Activated naive CD4-positive, alpha-beta T cell treated with anti-CD3 and anti-CD28 coated beads, Interleukin-2, amount 50 U/mL, for 72 hours (primary cell): ENCODE results near the gene COL8A2. TPM values are rescaled to one million over a fixed set of nuclear protein-coding genes. Genes with fewer than 3 reads are reported as not detected.
A peak's percentile ranks its signal among the peaks of the same experiment; 100 is the strongest.

Source experiments
- ATAC-seq, 2 donors: fragments of 150-1000 bp; cut with Tn5 transposase; 2 replicates each; pipeline ENCODE4 v1.10.0; 2021; ENCODE audit warnings: mild to moderate bottlenecking in 2 of 2, moderate library complexity in 2 of 2
- DNase-seq, 2 donors: peaks; one replicate each; pipeline ENCODE4 v3.0.0; 2021 to 2022; ENCODE audit warnings: low spot score in 2 of 2
- H3K27ac Mint-ChIP-seq, 2 donors: one replicate each; pipeline ENCODE4 v1.8.0; 2022; ENCODE audit warnings: mild to moderate bottlenecking in 2 of 2, mixed read lengths in 2 of 2
- H3K36me3 Mint-ChIP-seq, 2 donors: one replicate each; pipeline ENCODE4 v1.8.0; 2022; ENCODE audit warnings: mixed read lengths in 2 of 2
- H3K9me3 Mint-ChIP-seq, 2 donors: one replicate each; pipeline ENCODE4 v1.8.0; 2022; ENCODE audit warnings: mixed read lengths in 2 of 2
- total RNA-seq, 2 donors: library from RNA; stranded (reverse); gene quantifications; one replicate each; pipeline ENCODE4 v1.2.3, GENCODE V29; 2022

Gene COL8A2
- total RNA-seq = under 1 TPM; 0.11 to 0.23 TPM

DNA sequence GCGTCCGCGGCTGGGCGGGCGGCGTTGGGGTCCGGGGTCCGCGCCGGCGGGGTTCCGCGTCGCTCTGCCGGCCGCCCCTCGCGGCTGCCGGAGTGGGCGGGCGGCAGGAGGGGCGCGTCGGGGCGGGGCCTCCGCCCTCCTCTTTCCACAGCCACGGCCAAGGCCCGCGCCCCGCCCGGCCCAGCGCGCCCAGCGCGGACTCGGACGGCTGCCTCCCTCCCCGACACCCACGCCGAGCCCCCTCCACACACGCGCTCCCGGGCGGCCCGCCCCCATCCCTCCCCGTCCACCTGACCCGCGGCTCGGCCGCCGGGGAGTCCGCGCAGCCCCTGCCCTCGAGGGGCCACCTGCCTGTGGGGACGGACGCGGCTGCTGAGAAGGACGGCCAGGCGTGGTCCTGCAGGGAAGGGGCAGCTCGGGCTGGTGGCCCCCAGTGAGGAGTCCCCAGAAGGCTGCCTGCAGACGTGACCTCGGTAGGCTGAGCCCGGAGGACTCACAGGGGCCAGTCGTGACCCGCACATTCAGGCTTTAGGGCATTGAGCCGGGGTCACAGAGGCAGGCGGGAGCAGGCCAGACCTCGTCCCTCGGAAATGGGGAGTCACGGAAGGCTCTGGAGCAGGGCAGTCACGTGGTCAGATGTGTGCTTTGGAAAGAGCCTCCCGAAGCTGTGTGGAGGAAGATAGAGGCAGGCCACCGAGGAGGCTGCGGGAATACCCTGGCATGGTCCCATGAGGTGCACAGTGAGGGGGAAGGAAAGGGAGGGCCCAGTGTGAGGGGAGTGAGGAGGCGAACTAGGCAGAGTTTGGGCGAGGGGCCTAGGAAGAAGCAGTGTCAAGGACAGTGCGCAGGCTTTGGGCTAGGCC lies at the start of gene COL8A2:
TSS of gene COL8A2 (minus strand) at position 94 of the 863 bp plus-strand sequence. CDS start 24,980 bp downstream, outside the sequence.
- ATAC-seq (peak in 1 of 2 donors; percentile 45), DNase-seq (no peak)
- Mint-ChIP-seq H3K36me3 (no peaks in the 10 kb centered on the region), H3K27ac (no peak within 1 kb of the TSS), H3K9me3 (no peaks in the 10 kb centered on the region)

DNA sequence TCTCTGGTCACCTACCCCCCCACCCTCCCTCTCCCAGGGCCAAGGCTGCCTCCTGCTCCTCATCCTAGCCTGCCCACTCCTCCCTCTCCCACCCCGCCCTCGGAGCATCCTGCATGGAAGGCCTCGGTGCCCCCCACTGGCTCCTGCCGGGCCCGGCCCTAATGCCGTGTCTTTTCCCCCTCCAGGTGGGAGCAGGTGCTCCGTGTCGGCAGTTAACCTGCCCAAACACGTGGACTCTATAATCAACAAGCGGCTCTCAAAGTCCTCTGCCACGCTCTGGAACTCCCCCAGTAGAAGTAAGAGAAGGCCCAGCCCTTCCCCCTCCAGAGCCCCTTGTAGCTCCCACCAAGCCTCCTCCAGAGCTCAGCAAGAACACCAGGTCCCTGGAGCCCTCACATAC lies 49.7 kb upstream of the COL8A2 start:
- no peaks in the 10 kb centered on the region for H3K9me3 Mint-ChIP-seq
- H3K27ac Mint-ChIP-seq = peak overlapping the region in 1 of 2 donors; percentile 84
- DNase-seq = no peak
- H3K36me3 Mint-ChIP-seq = peaks cover 4 to 12% of the 10 kb centered on the region in 2 donors
- no peak for ATAC-seq

DNA sequence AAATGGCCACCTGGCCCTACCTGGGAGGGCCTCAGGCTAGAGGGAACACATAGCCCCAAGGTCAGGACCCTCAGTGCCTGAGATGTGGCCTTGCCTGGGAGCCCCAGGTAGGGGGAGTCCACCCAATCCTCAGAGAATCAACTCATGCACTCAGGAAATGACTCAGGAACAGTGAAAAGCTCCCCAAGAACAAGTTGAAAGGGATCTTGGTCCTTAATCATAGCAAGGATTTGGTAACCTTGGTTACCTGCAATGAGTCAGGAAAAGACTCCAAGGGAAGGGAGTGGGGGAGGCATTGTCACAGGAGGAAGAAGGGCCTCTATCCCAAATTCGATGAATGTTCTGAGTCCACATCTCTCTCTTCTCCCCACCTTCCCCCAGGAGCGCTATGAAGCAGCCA lies 48.0 kb upstream of the COL8A2 start:
- ATAC-seq = peak; percentile 60 to 84
- DNase-seq = no peak
- H3K36me3 Mint-ChIP-seq = peaks cover 4 to 12% of the 10 kb centered on the region in 2 donors

DNA sequence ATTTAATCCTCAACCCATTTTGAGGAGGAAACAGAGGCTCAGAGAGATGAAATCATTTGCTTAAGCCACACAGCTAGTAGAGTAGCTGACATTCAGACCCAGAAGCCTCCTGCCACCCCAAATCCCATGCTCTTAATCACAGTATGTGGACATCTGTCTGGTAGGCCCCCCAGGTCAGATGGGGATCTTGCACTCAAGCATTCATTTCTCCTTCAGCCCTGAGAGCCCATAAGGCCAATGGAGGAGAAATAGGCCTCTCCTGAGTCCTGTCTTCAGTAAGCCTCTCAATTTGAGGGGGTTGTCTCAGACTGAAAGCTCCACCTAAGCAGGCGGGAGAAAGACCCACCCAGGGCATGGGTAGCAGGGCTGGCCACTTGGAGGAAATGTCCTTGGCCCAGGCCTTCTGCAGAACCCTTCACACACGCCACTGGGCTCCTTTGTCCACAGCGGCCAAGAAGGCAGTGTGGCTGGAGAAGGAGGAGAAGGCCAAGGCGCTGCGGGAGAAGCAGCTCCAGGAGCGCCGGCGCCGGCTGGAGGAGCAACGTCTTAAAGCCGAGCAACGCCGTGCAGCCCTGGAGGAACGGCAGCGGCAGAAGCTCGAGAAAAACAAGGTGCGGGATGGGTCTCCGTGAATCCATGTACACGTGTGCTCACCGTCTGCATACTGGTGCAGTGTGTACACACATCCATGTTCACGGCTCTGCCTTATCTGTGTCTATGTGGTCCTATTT lies 47.2 kb upstream of the COL8A2 start:
- H3K36me3 Mint-ChIP-seq = peaks cover 4 to 12% of the 10 kb centered on the region in 2 donors
- peak overlapping the region; percentile 66 to 85 for H3K27ac Mint-ChIP-seq

More for the DNA sequence above, 48.0 kb upstream of the COL8A2 start:
- Mint-ChIP-seq H3K9me3 (no peaks in the 10 kb centered on the region), H3K27ac (peak overlapping the region; percentile 66 to 85)

DNA sequence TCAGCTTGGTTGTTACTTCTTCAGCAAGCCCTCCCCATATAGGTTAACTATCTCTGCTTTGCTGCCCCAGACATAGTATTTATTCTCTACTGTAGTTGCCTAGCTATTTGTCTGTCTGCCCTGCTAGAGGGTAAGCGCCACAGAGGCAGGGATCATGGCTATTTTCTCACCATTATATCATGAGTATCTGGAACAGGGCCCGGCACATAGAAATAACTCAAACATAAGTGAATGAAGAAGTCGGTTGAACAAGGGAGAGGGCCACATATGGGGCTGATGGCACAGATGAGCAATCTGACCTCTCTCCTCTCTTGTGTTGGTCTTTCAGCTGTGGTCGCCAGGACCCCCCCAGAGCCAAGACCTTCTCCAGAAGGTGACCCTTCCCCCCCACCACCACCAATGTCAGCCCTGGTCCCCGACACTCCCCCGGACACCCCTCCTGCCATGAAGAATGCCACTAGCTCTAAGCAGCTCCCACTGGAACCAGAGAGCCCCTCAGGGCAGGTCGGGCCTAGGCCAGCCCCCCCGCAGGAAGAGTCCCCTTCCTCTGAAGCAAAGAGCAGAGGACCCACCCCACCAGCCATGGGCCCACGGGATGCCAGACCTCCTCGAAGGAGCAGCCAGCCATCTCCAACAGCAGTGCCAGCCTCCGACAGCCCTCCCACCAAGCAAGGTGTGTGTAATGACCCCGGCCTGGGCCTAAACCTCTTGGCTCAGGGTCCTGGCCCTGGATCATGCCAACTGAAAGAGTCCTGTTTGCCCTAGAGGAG lies 45.8 kb upstream of the COL8A2 start:
- Mint-ChIP-seq H3K27ac (peak overlapping the region; percentile 26 to 66), H3K36me3 (peaks cover 4 to 20% of the 10 kb centered on the region in 2 donors), H3K9me3 (no peaks in the 10 kb centered on the region)
- DNase-seq (no peak), ATAC-seq (no peak)

More for the DNA sequence above, 47.2 kb upstream of the COL8A2 start:
- no peaks in the 10 kb centered on the region for H3K9me3 Mint-ChIP-seq
- DNase-seq = no peak
- no peak for ATAC-seq

DNA sequence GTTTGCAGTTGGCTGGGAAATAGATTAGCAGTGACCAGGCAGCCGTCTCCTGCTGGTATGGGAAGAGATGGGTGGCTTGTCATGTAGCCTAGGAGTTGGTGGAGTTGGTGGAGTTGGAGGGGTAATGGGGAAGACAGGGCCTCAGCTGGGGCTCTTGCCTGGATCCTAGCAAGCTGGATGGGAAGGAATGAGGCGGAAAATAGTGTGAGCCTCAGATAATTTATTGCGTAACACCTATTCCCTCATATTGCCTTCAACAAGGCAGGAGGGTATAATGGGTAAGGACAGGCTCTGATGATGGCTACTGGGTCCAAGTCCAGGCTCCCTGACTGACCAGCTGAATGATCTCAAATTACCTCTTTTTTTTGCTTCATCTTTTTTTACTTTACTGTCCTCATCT lies 43.5 kb upstream of the COL8A2 start:
- Mint-ChIP-seq H3K27ac (peak overlapping the region; percentile 39 to 93), H3K36me3 (peaks cover 4 to 13% of the 10 kb centered on the region in 2 donors), H3K9me3 (no peaks in the 10 kb centered on the region)
- no peak for DNase-seq
- ATAC-seq = no peak

DNA sequence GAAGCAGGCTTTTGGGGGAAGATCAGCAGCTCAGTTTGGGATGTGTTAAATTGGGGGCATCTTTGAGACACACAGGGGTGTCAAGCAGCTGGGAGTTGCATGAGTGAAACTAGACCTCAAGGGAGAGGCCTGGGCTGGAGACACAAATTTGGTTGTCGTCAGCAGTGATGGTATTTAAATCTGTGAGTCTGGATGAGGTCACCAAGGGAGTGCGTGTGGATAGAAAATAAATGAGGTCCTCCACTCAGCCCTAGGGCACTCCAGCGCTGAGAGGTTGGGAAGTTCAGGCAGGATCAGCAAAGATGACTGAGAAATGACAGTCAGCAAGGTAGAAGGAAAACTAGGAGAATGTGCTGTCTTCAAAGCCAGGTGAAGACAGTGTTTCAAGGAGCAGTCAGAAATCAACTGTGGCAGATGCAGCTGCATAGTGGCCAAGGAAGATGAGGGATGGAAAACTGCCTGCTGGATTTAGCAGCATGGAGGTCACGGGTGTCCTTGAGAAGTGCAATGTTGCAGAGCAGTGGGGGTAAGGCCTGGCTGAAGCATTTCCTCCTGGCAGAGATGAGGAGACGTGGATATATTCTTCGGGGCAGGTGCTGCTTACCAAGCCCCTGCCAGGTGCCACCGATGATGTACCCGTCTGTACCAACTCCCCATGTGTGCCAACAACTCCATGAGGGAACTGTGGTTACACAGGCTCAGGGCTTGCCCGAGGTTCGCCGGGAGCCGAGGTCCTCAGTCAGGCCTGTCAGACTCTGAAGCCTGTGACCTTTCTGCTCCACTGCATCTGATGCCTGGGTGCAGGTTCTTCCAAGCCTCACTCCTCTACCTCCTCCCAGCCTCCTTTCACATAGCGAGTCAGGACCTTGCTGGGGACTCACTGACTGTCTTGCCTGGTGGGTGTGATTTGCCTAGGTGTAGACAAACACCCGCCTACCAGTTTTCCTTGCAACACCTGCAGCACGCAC lies 42.2 kb upstream of the COL8A2 start:
- peaks cover under 1 to 14% of the 10 kb centered on the region in 2 donors for H3K36me3 Mint-ChIP-seq
- H3K27ac Mint-ChIP-seq = peak overlapping the region; percentile 73 to 82
- DNase-seq (no peak), ATAC-seq (peak in 1 of 2 donors; percentile 20)
- H3K9me3 Mint-ChIP-seq = no peaks in the 10 kb centered on the region

DNA sequence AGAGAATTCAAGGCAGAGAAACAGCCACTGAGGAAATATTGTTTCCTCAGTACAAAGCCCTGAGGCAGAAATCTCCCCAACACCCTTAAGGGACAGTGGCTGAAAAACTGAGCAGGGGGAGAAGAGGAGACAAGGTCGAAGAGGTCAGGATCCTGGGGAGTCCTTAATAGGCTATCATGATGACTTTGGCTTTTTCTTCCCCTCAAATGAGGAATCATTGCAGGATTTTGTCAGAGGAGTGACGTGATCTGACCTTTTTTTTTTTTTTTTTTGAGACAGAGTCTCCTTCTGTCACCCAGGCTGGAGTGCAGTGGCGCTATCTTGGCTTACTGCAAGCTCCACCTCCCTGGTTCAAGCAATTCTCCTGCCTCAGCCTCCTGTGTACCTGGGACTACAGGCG lies 41.1 kb upstream of the COL8A2 start:
- Mint-ChIP-seq H3K36me3 (peaks cover 10 to 25% of the 10 kb centered on the region in 2 donors), H3K9me3 (no peaks in the 10 kb centered on the region), H3K27ac (peak overlapping the region; percentile 73 to 82)

DNA sequence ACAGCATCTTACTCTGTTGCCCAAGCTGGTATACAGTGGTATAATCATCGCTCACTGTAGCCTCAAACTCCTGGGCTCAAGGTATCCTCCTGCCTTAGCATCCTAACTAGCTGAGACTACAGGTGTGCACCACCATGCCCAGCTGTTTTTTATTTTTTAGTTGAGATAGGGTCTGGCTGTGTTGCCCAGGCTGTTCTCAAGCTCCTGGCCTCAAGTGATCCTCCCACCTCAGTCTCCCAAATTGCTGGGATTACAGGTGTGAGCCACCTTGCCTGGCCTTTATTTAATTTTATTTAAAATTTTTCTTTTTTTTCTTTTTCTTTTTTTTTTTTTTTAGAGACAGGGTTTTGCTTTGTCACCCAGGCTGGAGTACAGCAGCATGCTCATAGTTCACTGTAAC lies 40.1 kb upstream of the COL8A2 start:
- peak overlapping the region in 1 of 2 donors; percentile 55 for H3K27ac Mint-ChIP-seq
- ATAC-seq = no peak
- H3K9me3 Mint-ChIP-seq = no peaks in the 10 kb centered on the region
- no peak for DNase-seq
- H3K36me3 Mint-ChIP-seq = peaks cover 10 to 28% of the 10 kb centered on the region in 2 donors

More for the DNA sequence above, 41.1 kb upstream of the COL8A2 start:
- DNase-seq (no peak), ATAC-seq (no peak)

DNA sequence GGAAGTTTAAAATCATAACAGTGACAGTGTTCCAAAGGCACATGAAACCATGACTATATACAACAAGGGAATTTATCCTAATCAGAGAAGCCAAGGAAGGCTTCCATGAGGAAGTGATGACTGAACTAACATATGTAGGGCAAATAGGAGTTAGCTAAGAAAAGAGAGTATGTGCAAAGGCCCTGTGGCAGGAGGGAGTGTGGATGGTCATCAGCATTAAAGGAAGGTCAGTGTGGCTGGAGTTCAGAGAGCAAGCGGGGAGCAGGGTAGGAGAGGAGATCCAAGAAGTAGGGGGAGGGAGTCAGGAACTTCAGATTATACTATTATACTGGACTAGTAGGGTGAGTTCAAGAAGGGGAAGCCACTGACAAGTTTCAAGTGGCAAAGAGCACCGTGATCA lies 39.3 kb upstream of the COL8A2 start:
- H3K36me3 Mint-ChIP-seq = peaks cover 10 to 28% of the 10 kb centered on the region in 2 donors
- DNase-seq (no peak), ATAC-seq (no peak)
- peak overlapping the region; percentile 55 to 70 for H3K27ac Mint-ChIP-seq
- no peaks in the 10 kb centered on the region for H3K9me3 Mint-ChIP-seq

DNA sequence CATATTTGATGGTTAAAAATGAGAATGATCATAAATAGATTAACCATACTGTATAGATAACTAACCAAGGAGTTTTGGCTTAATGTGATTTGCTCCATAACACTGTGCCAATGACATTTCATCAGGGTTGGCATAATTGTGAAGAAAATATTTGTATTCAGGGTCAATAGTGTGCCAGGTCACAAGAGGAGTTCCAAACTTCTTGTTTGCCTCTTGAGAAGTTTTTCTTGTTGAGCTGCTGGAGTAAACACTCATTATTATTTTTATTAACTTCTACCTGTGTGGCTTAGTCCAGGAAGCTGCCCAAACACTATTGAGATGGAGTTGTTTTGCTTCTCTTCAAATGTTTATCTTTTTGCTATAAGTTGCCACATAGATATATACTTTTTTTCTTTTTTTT lies 38.4 kb upstream of the COL8A2 start:
- Mint-ChIP-seq H3K9me3 (no peaks in the 10 kb centered on the region), H3K36me3 (peaks cover 12 to 30% of the 10 kb centered on the region in 2 donors), H3K27ac (no peak overlapping the region)
- DNase-seq = no peak
- ATAC-seq = no peak

DNA sequence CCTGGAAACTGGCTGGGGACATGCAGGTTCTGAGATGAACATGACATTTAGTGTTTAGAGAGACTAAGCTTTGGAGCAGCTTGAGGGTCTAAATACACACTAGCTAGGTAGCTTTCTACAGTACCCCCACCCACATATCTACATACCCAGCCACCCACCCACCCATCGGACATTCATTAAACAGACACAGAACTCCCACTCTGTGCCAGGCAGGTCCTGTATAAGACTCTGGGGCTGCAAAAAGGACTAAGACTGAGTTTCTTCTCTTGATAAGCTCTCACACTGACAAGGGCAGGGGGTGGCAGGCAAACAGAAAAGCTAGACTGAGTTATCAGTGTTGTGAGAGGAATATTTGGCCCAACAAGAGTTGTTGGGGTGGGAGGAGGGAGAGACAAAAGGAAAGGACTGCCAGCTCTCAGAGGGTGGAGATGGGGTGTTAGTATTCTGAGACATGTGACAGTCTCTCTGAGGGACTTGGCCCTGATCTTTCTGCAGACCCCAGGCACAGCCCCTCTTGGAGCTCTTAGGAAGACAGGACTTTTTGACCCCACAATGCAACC lies 37.7 kb upstream of the COL8A2 start:
- Mint-ChIP-seq H3K9me3 (no peaks in the 10 kb centered on the region), H3K27ac (peak overlapping the region; percentile 97 to 98), H3K36me3 (peaks cover 18 to 36% of the 10 kb centered on the region in 2 donors)
- DNase-seq (no peak), ATAC-seq (no peak)

DNA sequence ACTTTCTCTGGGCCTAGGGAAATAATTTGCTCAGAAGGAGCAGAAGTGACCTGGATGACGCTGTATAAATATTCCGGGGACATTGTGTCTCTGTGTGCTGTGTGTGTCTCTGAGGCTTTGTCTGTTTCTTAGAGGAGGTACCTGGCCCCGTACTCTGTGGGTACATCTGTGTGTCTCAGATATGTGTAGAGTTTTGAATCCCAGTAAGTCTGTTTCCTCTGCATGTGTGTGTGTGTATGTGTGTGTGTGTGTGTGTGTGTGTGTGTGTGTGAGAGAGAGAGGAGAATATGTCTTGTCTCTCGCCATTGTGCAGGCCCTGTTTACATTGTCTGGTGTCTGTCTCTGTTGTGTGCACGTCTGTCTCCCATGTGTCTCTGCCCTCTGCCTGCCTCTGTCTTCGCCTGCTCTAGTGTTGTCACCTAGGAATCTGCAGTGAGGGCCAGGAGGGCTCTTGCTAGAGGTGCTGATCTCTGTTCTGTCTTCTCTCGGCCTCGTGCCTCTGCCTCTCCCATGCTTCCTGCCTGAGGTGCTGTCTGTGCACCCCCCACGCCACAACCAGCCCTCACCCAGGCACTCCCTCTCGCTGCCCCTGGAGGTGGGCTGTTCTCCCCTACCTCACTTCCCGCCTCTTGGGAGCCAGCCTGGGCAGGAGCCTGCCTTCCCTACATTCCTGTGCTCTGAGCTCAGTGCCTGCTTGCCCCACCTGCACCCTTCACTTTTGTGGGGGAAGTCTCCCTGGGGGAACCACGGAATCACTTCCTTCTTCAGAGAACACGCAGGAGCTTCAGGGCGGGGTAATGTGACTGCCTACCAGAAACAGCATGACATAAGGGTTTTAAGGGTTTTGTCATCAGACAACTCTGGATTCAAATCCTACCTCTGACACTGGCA lies 36.9 kb upstream of the COL8A2 start:
- ATAC-seq = peak; percentile 13 to 40

DNA sequence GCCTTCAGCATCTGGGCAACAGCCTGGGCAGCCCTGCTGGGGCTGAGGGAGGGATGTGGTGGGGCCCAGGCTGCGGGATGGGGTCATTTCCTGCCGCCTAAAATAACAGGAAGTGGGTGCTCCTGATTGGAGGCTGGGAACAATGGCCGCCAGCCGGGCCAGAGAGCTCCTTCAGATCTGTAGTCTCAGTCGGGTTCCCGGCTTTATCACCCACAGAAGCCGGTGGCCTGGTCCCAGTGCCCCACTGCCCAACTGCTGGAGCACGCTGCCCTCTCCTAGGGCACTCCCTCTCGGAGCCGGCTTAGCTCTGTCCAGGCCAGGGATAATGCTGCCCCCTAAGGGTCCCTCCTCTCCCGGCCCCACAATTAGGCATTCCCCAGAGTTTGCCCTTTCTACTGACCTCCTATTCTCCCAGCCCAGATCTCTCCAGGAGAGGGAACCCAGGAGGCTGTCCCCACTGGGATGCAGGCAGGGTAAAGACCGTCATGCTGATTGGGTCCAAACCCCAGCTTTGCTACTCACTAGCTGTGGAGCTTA lies 36.0 kb upstream of the COL8A2 start:
- ATAC-seq = peak; percentile 61 to 74
- H3K36me3 Mint-ChIP-seq = peaks cover 24 to 36% of the 10 kb centered on the region in 2 donors
- peak; percentile 72 to 84 for DNase-seq
- peak overlapping the region; percentile 97 to 98 for H3K27ac Mint-ChIP-seq
- no peaks in the 10 kb centered on the region for H3K9me3 Mint-ChIP-seq

More for the DNA sequence above, 36.9 kb upstream of the COL8A2 start:
- peak in 1 of 2 donors; percentile 48 for DNase-seq
- Mint-ChIP-seq H3K27ac (peak overlapping the region; percentile 97 to 98), H3K36me3 (peaks cover 24 to 42% of the 10 kb centered on the region in 2 donors), H3K9me3 (no peaks in the 10 kb centered on the region)
